ENCODE data around the gene SYNC. TPM values are rescaled to one million over a fixed set of nuclear protein-coding genes. Genes with fewer than 3 reads are reported as not detected.

The SYNC gene
- total RNA-seq, 3 donors from 2014 or later, result 14.3 to 19.2 (median 14.6) TPM

- H3K9me3 ChIP-seq, result no peaks in the 10 kb centered on the region
- no peak for DNase-seq
- H3K36me3 ChIP-seq (ENCODE audit: low read depth), result no peaks in the 10 kb centered on the region
- intact Hi-C loops (cut with DNase I, micrococcal nuclease), result no loop called here
- H3K4me3 ChIP-seq, result no peak overlapping the region
- ATAC-seq, result no peak
- TF ChIP-seq CTCF (IDR thresholded peaks at IDR 0.05), result no peak
- peaks cover 4% of the 10 kb centered on the region for H3K4me1 ChIP-seq (ENCODE audit: low read depth)
Observed at GRCh38 chr1:32746130-32746529, 43.6 kb upstream of the SYNC start.

- ATAC-seq (no peak), DNase-seq (no peak)
- Histone ChIP-seq H3K4me3 (no peak overlapping the region), H3K9me3 (no peaks in the 10 kb centered on the region), H3K36me3 (ENCODE audit: low read depth) (no peaks in the 10 kb centered on the region), H3K4me1 (ENCODE audit: low read depth) (peaks cover 8% of the 10 kb centered on the region)
- TF ChIP-seq CTCF (IDR thresholded peaks at IDR 0.05), result no peak
- intact Hi-C loops (cut with DNase I, micrococcal nuclease), result no loop called here
Observed at GRCh38 chr1:32744071-32744425, 41.5 kb upstream of the SYNC start.

GRCh38 chr1:32743380-32744070 lies 41.0 kb upstream of the SYNC start:
- peak in 2 of 3 donors; percentile 25 to 54 for DNase-seq
- no peaks in the 10 kb centered on the region for H3K9me3 ChIP-seq
- no peaks in the 10 kb centered on the region for H3K36me3 ChIP-seq (ENCODE audit: low read depth)
- intact Hi-C loops (cut with DNase I, micrococcal nuclease), result no loop called here
- peak; percentile 46 for ATAC-seq
- no peak for TF ChIP-seq CTCF (IDR thresholded peaks at IDR 0.05)
- peaks cover 8% of the 10 kb centered on the region for H3K4me1 ChIP-seq (ENCODE audit: low read depth)
- H3K4me3 ChIP-seq, result no peak overlapping the region

- DNase-seq, result peak; percentile 83 to 87 (median 83)
- TF ChIP-seq CTCF (IDR thresholded peaks at IDR 0.05), result no peak
Observed at GRCh38 chr1:32742956-32743355, 40.4 kb upstream of the SYNC start.

GRCh38 chr1:32742199-32742947 lies 39.8 kb upstream of the SYNC start:
- H3K9me3 ChIP-seq, result no peaks in the 10 kb centered on the region
- intact Hi-C loops (cut with DNase I, micrococcal nuclease), result no loop called here
- ATAC-seq (peak; percentile 56), DNase-seq (peak in 2 of 3 donors; percentile 70)
- H3K4me1 ChIP-seq (ENCODE audit: low read depth), result peaks cover 11% of the 10 kb centered on the region
- no peaks in the 10 kb centered on the region for H3K36me3 ChIP-seq (ENCODE audit: low read depth)
- peak overlapping the region; percentile 84 for H3K4me3 ChIP-seq
- no peak for TF ChIP-seq CTCF (IDR thresholded peaks at IDR 0.05)

More at GRCh38 chr1:32742956-32743355, 40.4 kb upstream of the SYNC start:
- intact Hi-C loops (cut with DNase I, micrococcal nuclease), result no loop called here
- Histone ChIP-seq H3K4me1 (ENCODE audit: low read depth) (peaks cover 8% of the 10 kb centered on the region), H3K9me3 (no peaks in the 10 kb centered on the region), H3K4me3 (peak overlapping the region; percentile 84), H3K36me3 (ENCODE audit: low read depth) (no peaks in the 10 kb centered on the region)
- peak; percentile 82 for ATAC-seq
